OCI-M2 (cell line): ENCODE measurements around the gene LAMA2.

Experiments used
- DNase-seq: peaks from one replicate; lab custom pipeline; 2025; ENCODE audit not compliant: unreplicated experiment; lab: John Stamatoyannopoulos, UW

Gene LAMA2

GRCh38 chr6:129544892-129545612, 662.1 kb downstream of the LAMA2 start:
- no peak for DNase-seq

- DNase-seq = no peak
These were observed 663.8 kb downstream of the LAMA2 start for GRCh38 chr6:129546702-129547101.

- DNase-seq = no peak
These were observed 668.5 kb downstream of the LAMA2 start for GRCh38 chr6:129551486-129551885.

- no peak for DNase-seq
These were observed 669.5 kb downstream of the LAMA2 start for GRCh38 chr6:129552413-129552812.

- DNase-seq = no peak
These were observed 672.4 kb downstream of the LAMA2 start for GRCh38 chr6:129555206-129555832.

- no peak for DNase-seq
These were observed 675.3 kb downstream of the LAMA2 start for GRCh38 chr6:129558248-129558647.

GRCh38 chr6:129565366-129565765, 682.4 kb downstream of the LAMA2 start:
- no peak for DNase-seq

GRCh38 chr6:129565811-129566210, 682.9 kb downstream of the LAMA2 start:
- DNase-seq = no peak
